Adipocyte (in vitro differentiated cells): Measurements from ENCODE around the gene P2RX6.
"Not testable (repeated sequence)": the region's sequence is repeated elsewhere in the genome, so short reads cannot be mapped to it uniquely, and the experiment has no call there.

Experiments used
- DNase-seq: peaks from one replicate; pipeline ENCODE4 v3.0.0-alpha.2; 2015; ENCODE audit warnings: low read depth
- H3K27me3 ChIP-seq: replicated peaks from 2 replicates; pipeline ENCODE4 v1.7.0; 2013; ENCODE audit warnings: mild to moderate bottlenecking, low read length, moderate library complexity; ENCODE audit not compliant: control insufficient read depth, insufficient read depth
- H3K36me3 ChIP-seq: 2 replicates; pipeline ENCODE4 v1.7.0; 2013; ENCODE audit warnings: low read length, mild to moderate bottlenecking, moderate library complexity; ENCODE audit not compliant: control insufficient read depth, insufficient read depth, severe bottlenecking
- H3K4me1 ChIP-seq: 2 replicates; pipeline ENCODE4 v1.7.0; 2013; ENCODE audit warnings: mild to moderate bottlenecking, low read length, moderate library complexity; ENCODE audit not compliant: control insufficient read depth, insufficient read depth
- H3K4me3 ChIP-seq: 2 replicates; pipeline ENCODE4 v1.7.0; 2013; ENCODE audit warnings: mild to moderate bottlenecking, low read length, moderate library complexity
- H3K9ac ChIP-seq: 2 replicates; pipeline ENCODE4 v1.7.0; 2013; ENCODE audit warnings: mild to moderate bottlenecking, low read length, moderate library complexity
- H3K9me3 ChIP-seq: 2 replicates; pipeline ENCODE4 v1.7.0; 2013; ENCODE audit warnings: mild to moderate bottlenecking, low read length, moderate library complexity; ENCODE audit not compliant: control insufficient read depth

P2RX6 gene

GRCh38 chr22:21070690-21071615 lies 56.0 kb downstream of the P2RX6 start:
- Histone ChIP-seq H3K4me3 (no peak overlapping the region), H3K27me3 (peaks cover 1% of the 10 kb centered on the region), H3K36me3 (no peaks in the 10 kb centered on the region), H3K4me1 (no peaks in the 10 kb centered on the region), H3K9ac (no peak overlapping the region), H3K9me3 (peaks cover 5% of the 10 kb centered on the region)
- no peak for DNase-seq

- not testable (repeated sequence) for H3K36me3 ChIP-seq, H3K9ac ChIP-seq, H3K4me3 ChIP-seq, H3K4me1 ChIP-seq, DNase-seq, H3K27me3 ChIP-seq, H3K9me3 ChIP-seq
Measured at GRCh38 chr22:21071796-21072195, 56.8 kb downstream of the P2RX6 start.

- Histone ChIP-seq H3K9ac (no peak overlapping the region), H3K9me3 (peaks cover 5% of the 10 kb centered on the region), H3K4me3 (no peak overlapping the region)
Measured at GRCh38 chr22:21073023-21073422, 58.1 kb downstream of the P2RX6 start.

GRCh38 chr22:21073482-21073881 lies 58.5 kb downstream of the P2RX6 start:
- Histone ChIP-seq H3K27me3 (no peaks in the 10 kb centered on the region), H3K36me3 (no peaks in the 10 kb centered on the region), H3K4me1 (no peaks in the 10 kb centered on the region), H3K4me3 (no peak overlapping the region), H3K9me3 (peaks cover 5% of the 10 kb centered on the region), H3K9ac (no peak overlapping the region)
- DNase-seq = no peak

More at GRCh38 chr22:21073023-21073422, 58.1 kb downstream of the P2RX6 start:
- Histone ChIP-seq H3K27me3 (no peaks in the 10 kb centered on the region), H3K36me3 (no peaks in the 10 kb centered on the region), H3K4me1 (no peaks in the 10 kb centered on the region)
- no peak for DNase-seq

GRCh38 chr22:21074102-21074715 lies 59.2 kb downstream of the P2RX6 start:
- Histone ChIP-seq H3K4me1 (no peaks in the 10 kb centered on the region), H3K27me3 (peaks cover 4% of the 10 kb centered on the region), H3K9me3 (peaks cover 5% of the 10 kb centered on the region), H3K9ac (no peak overlapping the region), H3K4me3 (no peak overlapping the region), H3K36me3 (no peaks in the 10 kb centered on the region)
- peak; percentile 47 for DNase-seq

- H3K9me3 ChIP-seq = peaks cover 5% of the 10 kb centered on the region
- no peak overlapping the region for H3K4me3 ChIP-seq
- H3K27me3 ChIP-seq = peaks cover 4% of the 10 kb centered on the region
- H3K9ac ChIP-seq = no peak overlapping the region
- no peak for DNase-seq
- H3K4me1 ChIP-seq = no peaks in the 10 kb centered on the region
- no peaks in the 10 kb centered on the region for H3K36me3 ChIP-seq
Measured at GRCh38 chr22:21075516-21076138, 60.7 kb downstream of the P2RX6 start.

- no peaks in the 10 kb centered on the region for H3K4me1 ChIP-seq
- no peak overlapping the region for H3K9ac ChIP-seq
- no peaks in the 10 kb centered on the region for H3K36me3 ChIP-seq
- no peak overlapping the region for H3K4me3 ChIP-seq
- H3K27me3 ChIP-seq = peaks cover 4% of the 10 kb centered on the region
- H3K9me3 ChIP-seq = no peaks in the 10 kb centered on the region
- DNase-seq = no peak
Measured at GRCh38 chr22:21076912-21077625, 62.1 kb downstream of the P2RX6 start.
